ENCODE measurements around the gene PLBD1. TPM values are rescaled to one million over a fixed set of nuclear protein-coding genes. Genes with fewer than 3 reads are reported as not detected.

PLBD1 gene
- total RNA-seq, 2 experiments from 2014 or later = not detected

- H3K27ac Mint-ChIP-seq = no peak overlapping the region
- DNase-seq = no peak
- ChIA-PET POLR2A (interaction anchor here (0.7 kb wide), 1 partner anchor 363 kb away, joined by 4 read pairs; no protein-coding TSS in a partner anchor), CTCF (interaction anchor here (0.6 kb wide), 1 partner anchor 11 kb away, joined by 4 read pairs; no protein-coding TSS in a partner anchor)
- H3K9me3 Mint-ChIP-seq = no peaks in the 10 kb centered on the region
- H3K27me3 Mint-ChIP-seq = no peaks in the 10 kb centered on the region
- no peak overlapping the region for H3K4me3 Mint-ChIP-seq
- no peaks in the 10 kb centered on the region for H3K4me1 Mint-ChIP-seq
- no peaks in the 10 kb centered on the region for H3K36me3 Mint-ChIP-seq (ENCODE audit: low read depth)
Observed at GRCh38 chr12:14589169-14590004, 21.7 kb upstream of the PLBD1 start.

GRCh38 chr12:14588571-14588970 lies 20.9 kb upstream of the PLBD1 start:
- no peak for DNase-seq
- Mint-ChIP-seq H3K4me3 (no peak overlapping the region), H3K4me1 (no peaks in the 10 kb centered on the region), H3K36me3 (ENCODE audit: low read depth) (no peaks in the 10 kb centered on the region), H3K27ac (no peak overlapping the region), H3K9me3 (no peaks in the 10 kb centered on the region), H3K27me3 (no peaks in the 10 kb centered on the region)
- CTCF ChIA-PET = interaction anchor here (0.6 kb wide), 1 partner anchor 12 kb away, joined by 4 read pairs; no protein-coding TSS in a partner anchor
- POLR2A ChIA-PET = interaction anchor here (0.7 kb wide), 1 partner anchor 362 kb away, joined by 4 read pairs; no protein-coding TSS in a partner anchor

- Mint-ChIP-seq H3K4me1 (peaks cover 12% of the 10 kb centered on the region), H3K27me3 (peaks cover 7% of the 10 kb centered on the region), H3K9me3 (no peaks in the 10 kb centered on the region), H3K4me3 (no peak overlapping the region), H3K36me3 (ENCODE audit: low read depth) (no peaks in the 10 kb centered on the region), H3K27ac (no peak overlapping the region)
- no peak for DNase-seq
- ChIA-PET POLR2A (no interaction called here), CTCF (no interaction called here)
Observed at GRCh38 chr12:14578646-14579045, 11.0 kb upstream of the PLBD1 start.

- peak; percentile 29 for DNase-seq
- POLR2A ChIA-PET = no interaction called here
- CTCF ChIA-PET = interaction anchor here (0.6 kb wide), 1 partner anchor 215 kb away, joined by 3 read pairs; no protein-coding TSS in a partner anchor
- Mint-ChIP-seq H3K27ac (no peak overlapping the region), H3K4me1 (peaks cover 12% of the 10 kb centered on the region), H3K4me3 (no peak overlapping the region), H3K36me3 (ENCODE audit: low read depth) (no peaks in the 10 kb centered on the region), H3K9me3 (no peaks in the 10 kb centered on the region), H3K27me3 (peaks cover 7% of the 10 kb centered on the region)
Observed at GRCh38 chr12:14577344-14577743, 9.7 kb upstream of the PLBD1 start.

GRCh38 chr12:14576896-14577295 lies 9.2 kb upstream of the PLBD1 start:
- no peak for DNase-seq
- H3K27ac Mint-ChIP-seq = no peak overlapping the region
- POLR2A ChIA-PET = no interaction called here
- H3K4me1 Mint-ChIP-seq = peaks cover 12% of the 10 kb centered on the region
- H3K9me3 Mint-ChIP-seq = no peaks in the 10 kb centered on the region
- CTCF ChIA-PET = interaction anchor here (0.6 kb wide), 1 partner anchor 215 kb away, joined by 3 read pairs; no protein-coding TSS in a partner anchor
- no peaks in the 10 kb centered on the region for H3K36me3 Mint-ChIP-seq (ENCODE audit: low read depth)
- no peak overlapping the region for H3K4me3 Mint-ChIP-seq
- H3K27me3 Mint-ChIP-seq = peaks cover 7% of the 10 kb centered on the region

GRCh38 chr12:14575585-14575984 lies 7.9 kb upstream of the PLBD1 start:
- Mint-ChIP-seq H3K9me3 (no peaks in the 10 kb centered on the region), H3K4me3 (no peak overlapping the region), H3K36me3 (ENCODE audit: low read depth) (no peaks in the 10 kb centered on the region), H3K27me3 (peaks cover 7% of the 10 kb centered on the region), H3K4me1 (peaks cover 12% of the 10 kb centered on the region), H3K27ac (no peak overlapping the region)
- CTCF ChIA-PET = interaction anchor here (0.6 kb wide), 2 partner anchors 321 to 516 kb away, joined by 3 to 8 read pairs; no protein-coding TSS in a partner anchor
- DNase-seq = no peak
- POLR2A ChIA-PET = no interaction called here

- CTCF ChIA-PET = no interaction called here
- Mint-ChIP-seq H3K4me1 (peaks cover 14% of the 10 kb centered on the region), H3K27ac (no peak overlapping the region), H3K36me3 (ENCODE audit: low read depth) (no peaks in the 10 kb centered on the region), H3K4me3 (no peak overlapping the region), H3K27me3 (peaks cover 21% of the 10 kb centered on the region), H3K9me3 (no peaks in the 10 kb centered on the region)
- POLR2A ChIA-PET = no interaction called here
- no peak for DNase-seq
Observed at GRCh38 chr12:14573118-14573517, 5.4 kb upstream of the PLBD1 start.

GRCh38 chr12:14572401-14572800 lies 4.7 kb upstream of the PLBD1 start:
- H3K36me3 Mint-ChIP-seq (ENCODE audit: low read depth) = no peaks in the 10 kb centered on the region
- H3K4me1 Mint-ChIP-seq = peaks cover 14% of the 10 kb centered on the region
- no peaks in the 10 kb centered on the region for H3K9me3 Mint-ChIP-seq
- ChIA-PET POLR2A (no interaction called here), CTCF (interaction anchor here (0.9 kb wide), 1 partner anchor 8 kb away, joined by 3 read pairs; no protein-coding TSS in a partner anchor)
- DNase-seq = no peak
- H3K4me3 Mint-ChIP-seq = no peak overlapping the region
- peaks cover 25% of the 10 kb centered on the region for H3K27me3 Mint-ChIP-seq
- H3K27ac Mint-ChIP-seq = no peak overlapping the region

GRCh38 chr12:14571779-14572178 lies 4.1 kb upstream of the PLBD1 start:
- CTCF ChIA-PET = interaction anchor here (0.9 kb wide), 1 partner anchor 9 kb away, joined by 3 read pairs; no protein-coding TSS in a partner anchor
- Mint-ChIP-seq H3K27ac (no peak overlapping the region), H3K9me3 (no peaks in the 10 kb centered on the region), H3K27me3 (peaks cover 27% of the 10 kb centered on the region), H3K36me3 (ENCODE audit: low read depth) (no peaks in the 10 kb centered on the region), H3K4me3 (no peak overlapping the region), H3K4me1 (peaks cover 8% of the 10 kb centered on the region)
- DNase-seq = no peak
- POLR2A ChIA-PET = no interaction called here

GRCh38 chr12:14570231-14570630 lies 2.5 kb upstream of the PLBD1 start:
- ChIA-PET CTCF (no interaction called here), POLR2A (no interaction called here)
- DNase-seq = no peak
- H3K4me3 Mint-ChIP-seq = no peak overlapping the region
- peaks cover 32% of the 10 kb centered on the region for H3K27me3 Mint-ChIP-seq
- no peak overlapping the region for H3K27ac Mint-ChIP-seq
- peaks cover 3% of the 10 kb centered on the region for H3K4me1 Mint-ChIP-seq
- H3K9me3 Mint-ChIP-seq = no peaks in the 10 kb centered on the region
- H3K36me3 Mint-ChIP-seq (ENCODE audit: low read depth) = no peaks in the 10 kb centered on the region

- no peaks in the 10 kb centered on the region for H3K36me3 Mint-ChIP-seq (ENCODE audit: low read depth)
- H3K9me3 Mint-ChIP-seq = no peaks in the 10 kb centered on the region
- H3K27ac Mint-ChIP-seq = no peak overlapping the region
- POLR2A ChIA-PET = no interaction called here
- peaks cover 25% of the 10 kb centered on the region for H3K27me3 Mint-ChIP-seq
- H3K4me3 Mint-ChIP-seq = no peak overlapping the region
- peaks cover 8% of the 10 kb centered on the region for H3K4me1 Mint-ChIP-seq
- DNase-seq = no peak
- CTCF ChIA-PET = no interaction called here
Observed at GRCh38 chr12:14564336-14564959, 3.2 kb downstream of the PLBD1 start.

- peaks cover 18% of the 10 kb centered on the region for H3K27me3 Mint-ChIP-seq
- H3K4me1 Mint-ChIP-seq = peaks cover 5% of the 10 kb centered on the region
- no peaks in the 10 kb centered on the region for H3K9me3 Mint-ChIP-seq
- no peak overlapping the region for H3K4me3 Mint-ChIP-seq
- no peak for DNase-seq
- POLR2A ChIA-PET = no interaction called here
- no peaks in the 10 kb centered on the region for H3K36me3 Mint-ChIP-seq (ENCODE audit: low read depth)
- CTCF ChIA-PET = no interaction called here
- no peak overlapping the region for H3K27ac Mint-ChIP-seq
Observed at GRCh38 chr12:14563046-14563445, 4.6 kb downstream of the PLBD1 start.

- no peak for DNase-seq
- no peaks in the 10 kb centered on the region for H3K9me3 Mint-ChIP-seq
- H3K27ac Mint-ChIP-seq = no peak overlapping the region
- ChIA-PET CTCF (interaction anchor here (0.6 to 0.7 kb wide), 2 partner anchors 26 to 353 kb away, joined by 5 read pairs; no protein-coding TSS in a partner anchor), POLR2A (interaction anchor here (0.5 kb wide), 1 partner anchor 13 kb away, joined by 5 read pairs; no protein-coding TSS in a partner anchor)
- peaks cover 5% of the 10 kb centered on the region for H3K4me1 Mint-ChIP-seq
- H3K4me3 Mint-ChIP-seq = no peak overlapping the region
- H3K27me3 Mint-ChIP-seq = peaks cover 15% of the 10 kb centered on the region
- no peaks in the 10 kb centered on the region for H3K36me3 Mint-ChIP-seq (ENCODE audit: low read depth)
Observed at GRCh38 chr12:14562279-14562678, 5.4 kb downstream of the PLBD1 start.
